Measurements from ENCODE around the gene LMF2.
"Not testable (repeated sequence)": the region's sequence is repeated elsewhere in the genome, so short reads cannot be mapped to it uniquely, and the experiment has no call there.

Gene LMF2

DNA sequence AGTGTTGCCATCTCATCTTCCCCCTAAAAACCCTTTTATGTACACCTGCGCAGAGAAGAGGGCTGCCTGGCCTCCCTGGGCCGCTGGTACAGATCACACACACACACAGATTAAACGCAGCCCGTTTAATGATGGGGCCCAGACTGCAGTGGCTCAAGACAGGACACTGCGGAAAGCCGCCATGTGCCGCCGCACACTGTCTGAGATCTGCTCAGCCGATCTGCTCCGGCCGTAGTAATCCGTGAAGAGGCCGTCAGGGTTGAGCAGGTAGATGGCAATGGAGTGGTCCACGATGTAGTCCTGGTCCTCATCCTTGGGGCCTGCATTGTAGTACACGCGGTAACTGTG is 15.9 kb upstream of the LMF2 start:
- no peak for DNase-seq (ENCODE audit: low read depth)

DNA sequence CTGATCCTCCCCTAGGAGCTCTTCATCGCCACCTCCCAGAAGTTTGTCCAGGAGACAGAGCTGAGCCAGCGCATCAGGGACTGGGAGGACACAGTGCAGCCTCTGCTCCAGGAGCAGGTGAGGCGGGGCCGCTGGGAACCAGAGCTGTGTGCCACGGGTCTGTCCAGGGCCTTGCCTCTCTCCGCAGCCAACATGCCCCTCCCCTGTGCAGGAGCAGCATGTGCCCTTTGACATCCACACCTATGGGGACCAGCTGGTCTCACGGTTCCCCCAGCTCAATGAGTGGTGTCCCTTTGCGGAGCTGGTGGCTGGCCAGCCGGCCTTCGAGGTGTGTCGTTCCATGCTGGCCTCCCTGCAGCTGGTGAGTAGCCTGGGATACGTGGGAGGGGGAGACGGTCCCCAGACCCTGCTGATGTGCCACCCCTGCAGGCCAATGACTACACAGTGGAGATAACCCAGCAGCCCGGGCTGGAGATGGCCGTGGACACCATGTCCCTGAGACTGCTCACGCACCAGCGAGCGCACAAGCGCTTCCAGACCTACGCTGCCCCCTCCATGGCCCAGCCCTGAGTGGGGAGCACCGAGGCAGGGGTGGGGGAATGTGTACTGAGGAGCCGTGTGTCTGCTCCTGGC is 15.4 kb upstream of the LMF2 start:
- DNase-seq (ENCODE audit: low read depth) = no peak

DNA sequence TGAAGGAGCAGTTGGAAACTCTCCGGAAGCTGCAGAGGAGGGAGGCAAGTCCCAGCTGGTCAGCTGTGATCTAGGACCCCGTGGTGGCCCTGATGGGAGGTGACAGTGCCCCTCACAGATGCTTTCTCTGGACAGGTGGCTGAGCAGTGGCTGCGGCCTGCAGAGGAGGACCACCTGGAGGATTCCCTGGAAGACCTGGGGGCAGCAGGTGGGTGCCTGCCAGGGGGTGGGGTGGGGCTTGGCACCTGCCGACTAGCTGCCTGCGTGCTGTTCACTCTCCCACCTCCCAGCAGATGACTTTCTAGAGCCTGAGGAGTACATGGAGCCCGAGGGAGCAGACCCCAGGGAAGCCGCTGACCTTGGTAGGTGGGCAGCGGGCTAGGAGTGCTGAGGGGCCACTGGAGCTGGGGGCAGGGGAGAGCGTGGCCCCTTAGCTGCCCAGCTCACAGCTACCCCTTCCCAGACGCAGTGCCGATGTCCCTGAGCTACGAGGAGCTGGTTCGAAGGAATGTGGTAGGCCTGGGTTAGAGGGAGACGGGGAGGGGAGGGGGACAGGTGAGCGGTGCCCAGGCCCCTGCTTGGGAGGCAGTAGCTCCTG is 14.8 kb upstream of the LMF2 start:
- DNase-seq (ENCODE audit: low read depth) = no peak

DNA sequence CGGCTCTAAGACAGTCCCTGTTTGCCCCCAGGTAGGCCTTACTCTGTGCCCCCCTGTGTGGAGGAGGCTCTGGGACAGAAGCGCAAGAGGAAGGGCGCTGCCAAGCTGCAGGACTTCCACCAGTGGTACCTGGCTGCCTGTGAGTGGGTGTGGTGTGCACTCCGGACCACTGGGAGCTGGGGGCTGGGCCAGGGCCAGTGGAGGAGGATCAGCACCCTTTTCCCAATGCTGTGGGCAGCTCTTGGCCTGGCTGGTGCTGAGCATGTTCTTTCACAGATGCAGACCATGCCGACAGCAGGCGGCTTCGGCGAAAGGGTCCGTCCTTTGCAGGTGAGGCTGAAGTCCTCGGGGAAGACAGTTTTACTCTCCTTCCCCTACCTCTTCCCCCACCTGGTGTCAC is 14.2 kb upstream of the LMF2 start:
- no peak for DNase-seq (ENCODE audit: low read depth)

DNA sequence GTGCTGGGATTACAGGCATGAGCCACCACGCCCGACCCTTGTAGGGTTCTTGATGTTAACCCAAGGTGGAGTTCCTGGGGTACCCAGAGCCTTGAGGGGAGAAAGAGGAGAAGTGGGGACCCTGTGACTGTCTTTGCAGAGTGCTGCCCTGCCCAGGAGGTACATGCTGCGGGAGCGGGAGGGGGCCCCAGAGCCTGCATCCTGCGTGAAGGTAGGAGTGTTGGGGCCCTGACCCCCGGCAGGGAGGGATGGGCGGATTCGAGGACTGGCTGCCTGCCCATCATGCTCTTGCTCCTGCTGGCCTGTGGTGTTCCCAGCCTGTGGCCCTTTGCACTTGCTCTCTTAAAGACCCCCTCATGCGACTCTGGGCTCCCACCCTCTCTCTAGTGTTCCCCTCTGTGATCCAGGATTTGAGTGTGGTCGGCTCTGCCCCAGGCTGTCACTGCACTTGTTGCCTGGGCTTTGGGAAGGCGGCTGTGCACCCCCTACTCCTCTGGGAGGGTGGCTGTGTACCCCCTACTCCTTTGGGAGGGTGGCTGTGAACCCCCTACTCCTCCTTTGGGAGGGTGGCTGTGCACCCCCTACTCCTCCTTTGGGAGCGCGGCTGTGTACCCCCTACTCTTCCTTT is 13.4 kb upstream of the LMF2 start:
- no peak for DNase-seq (ENCODE audit: low read depth)

DNA sequence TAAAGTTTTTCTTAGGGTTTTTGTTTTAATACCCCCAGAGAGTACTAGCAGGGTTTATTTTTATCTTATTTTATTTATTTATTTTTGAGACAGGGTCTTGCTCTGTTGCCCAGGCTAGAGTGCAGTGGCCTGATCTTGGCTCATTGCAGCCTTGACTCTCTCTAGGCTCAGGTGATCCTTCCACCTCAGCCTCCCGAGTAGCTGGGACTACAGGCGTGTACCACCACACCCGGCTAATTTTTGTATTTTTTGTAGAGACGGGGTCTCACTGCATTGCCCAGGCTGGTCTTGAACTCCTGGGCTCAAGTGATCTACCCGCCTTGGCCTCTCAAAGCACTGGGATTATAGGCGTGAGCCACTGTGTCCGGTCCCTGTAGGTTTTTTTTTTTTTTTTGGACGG is 12.7 kb upstream of the LMF2 start:
- DNase-seq (ENCODE audit: low read depth) = not testable (repeated sequence)

DNA sequence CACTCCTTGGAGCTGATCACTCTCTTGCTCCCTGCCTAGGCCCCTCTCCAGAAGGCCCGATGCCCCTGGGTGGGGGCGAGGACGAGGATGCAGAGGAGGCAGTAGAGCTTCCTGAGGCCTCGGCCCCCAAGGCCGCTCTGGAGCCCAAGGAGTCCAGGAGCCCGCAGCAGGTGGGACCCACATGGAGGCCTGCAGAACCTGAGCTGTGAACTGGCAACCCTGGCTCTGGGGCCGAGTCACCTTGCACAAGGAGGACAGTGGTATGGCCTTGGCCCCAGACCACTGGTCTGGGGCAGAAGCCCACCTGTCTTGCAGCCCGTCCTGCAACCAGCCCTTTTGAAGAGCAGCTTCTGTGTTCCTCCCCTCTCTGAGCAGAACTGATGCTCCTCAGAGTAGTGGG is 11.6 kb upstream of the LMF2 start:
- DNase-seq (ENCODE audit: low read depth) = no peak

DNA sequence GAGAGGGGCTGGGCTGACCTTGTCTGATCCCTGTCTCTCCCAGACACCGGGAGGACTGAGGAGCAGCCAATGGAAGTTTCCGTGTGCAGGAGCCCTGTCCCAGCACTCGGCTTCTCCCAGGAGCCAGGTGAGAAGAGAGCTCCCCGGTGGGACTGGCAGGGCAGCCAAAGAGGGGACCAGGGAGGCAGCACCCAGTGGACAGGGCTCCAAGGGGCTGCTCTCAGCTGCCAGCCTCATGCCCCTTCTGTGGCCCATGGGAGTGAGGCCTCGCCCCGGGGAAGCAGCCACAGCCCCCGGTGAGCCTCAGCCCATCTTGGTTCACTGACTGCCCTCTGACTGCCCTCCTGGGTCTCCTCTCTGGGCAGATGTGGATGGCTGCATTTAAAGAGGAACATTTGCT is 11.1 kb upstream of the LMF2 start:
- no peak for DNase-seq (ENCODE audit: low read depth)

DNA sequence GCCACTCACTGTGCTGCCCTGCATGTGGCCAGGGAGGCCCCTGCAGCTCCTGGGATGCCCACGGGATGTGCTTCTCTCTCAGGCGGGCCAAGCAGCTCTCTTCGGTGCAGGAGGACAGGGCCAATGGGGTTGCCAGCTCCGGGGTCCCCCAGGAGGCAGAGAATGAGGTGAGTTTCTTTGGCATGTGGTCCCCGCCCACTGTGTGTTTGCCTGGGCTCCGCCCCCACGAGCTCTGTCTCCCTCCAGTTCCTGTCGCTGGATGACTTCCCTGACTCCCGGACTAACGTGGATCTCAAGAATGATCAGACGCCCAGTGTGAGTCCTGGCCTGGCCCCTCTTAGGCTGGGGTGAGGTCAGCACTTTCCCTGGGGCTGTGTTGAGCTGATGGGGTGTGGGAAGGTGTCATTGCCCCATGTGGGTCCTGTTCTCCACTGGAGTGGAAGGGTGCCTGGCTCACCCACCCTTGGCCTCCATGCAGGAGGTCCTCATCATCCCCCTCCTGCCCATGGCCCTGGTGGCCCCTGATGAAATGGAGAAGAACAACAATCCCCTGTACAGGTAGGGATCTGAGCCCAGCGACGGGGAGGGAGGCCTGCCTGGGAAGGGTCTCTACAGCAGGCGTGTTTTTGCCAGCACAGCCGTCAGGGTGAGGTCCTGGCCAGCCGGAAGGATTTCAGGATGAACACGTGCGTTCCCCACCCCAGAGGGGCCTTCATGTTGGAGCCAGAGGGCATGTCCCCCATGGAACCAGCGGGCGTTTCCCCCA is 10.2 kb upstream of the LMF2 start:
- DNase-seq (ENCODE audit: low read depth) = no peak

DNA sequence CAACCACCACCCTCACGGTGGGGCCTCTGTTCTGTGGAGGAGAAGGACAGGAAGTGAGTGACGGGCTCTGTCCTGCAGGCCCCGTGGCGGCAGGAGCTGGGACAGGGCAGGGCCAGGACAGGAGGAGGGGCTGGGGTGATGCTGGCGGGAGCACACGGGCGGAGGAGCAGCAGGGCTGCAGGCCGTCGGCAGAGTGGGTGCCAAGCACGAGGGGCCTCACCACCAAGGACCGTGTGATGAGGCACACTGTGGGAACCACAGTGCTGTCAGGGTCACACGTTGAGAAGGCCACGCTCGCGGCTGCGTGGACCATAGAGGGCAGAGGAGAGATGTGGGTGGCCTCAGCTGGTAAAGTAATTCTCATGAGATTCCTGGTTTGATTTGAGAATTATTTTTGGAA is 9.4 kb upstream of the LMF2 start:
- DNase-seq (ENCODE audit: low read depth) = no peak

DNA sequence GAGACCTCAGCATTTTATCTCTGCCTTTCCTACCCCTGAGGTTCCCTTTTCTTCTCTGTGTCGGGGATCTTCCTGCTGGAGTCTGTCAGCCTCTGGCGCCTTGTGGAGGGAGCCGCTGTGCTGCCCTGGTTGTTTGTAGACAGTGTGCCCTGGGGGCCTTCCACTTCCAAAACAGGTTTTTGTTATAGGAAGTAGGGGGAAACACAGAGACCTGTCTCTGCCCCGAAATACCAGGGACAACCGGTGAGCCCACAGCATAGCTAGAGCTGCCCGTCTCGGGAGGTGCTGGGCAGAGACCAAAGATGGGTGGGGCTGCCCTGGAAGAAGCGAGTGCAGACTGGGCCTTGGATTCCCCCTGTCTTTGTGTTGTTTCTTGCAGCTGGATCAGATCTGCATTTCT is 8.6 kb upstream of the LMF2 start:
- no peak for DNase-seq (ENCODE audit: low read depth)

DNA sequence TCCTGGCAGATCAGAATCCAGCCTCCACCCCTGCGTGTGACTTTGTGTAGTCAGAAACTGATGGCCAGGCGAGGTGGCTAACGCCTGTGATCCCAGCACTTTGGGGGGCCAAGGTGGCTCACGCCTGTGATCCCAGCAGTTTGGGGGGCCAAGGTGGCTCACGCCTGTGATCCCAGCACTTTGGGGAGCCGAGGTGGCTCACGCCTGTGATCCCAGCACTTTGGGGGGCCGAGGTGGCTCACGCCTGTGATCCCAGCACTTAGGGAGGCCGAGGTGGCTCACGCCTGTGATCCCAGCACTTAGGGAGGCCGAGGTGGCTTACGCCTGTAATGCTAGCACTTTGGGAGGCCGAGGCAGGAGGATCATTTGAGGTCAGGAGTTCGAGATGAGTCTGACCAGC is 5.7 kb upstream of the LMF2 start:
- DNase-seq (ENCODE audit: low read depth) = no peak

DNA sequence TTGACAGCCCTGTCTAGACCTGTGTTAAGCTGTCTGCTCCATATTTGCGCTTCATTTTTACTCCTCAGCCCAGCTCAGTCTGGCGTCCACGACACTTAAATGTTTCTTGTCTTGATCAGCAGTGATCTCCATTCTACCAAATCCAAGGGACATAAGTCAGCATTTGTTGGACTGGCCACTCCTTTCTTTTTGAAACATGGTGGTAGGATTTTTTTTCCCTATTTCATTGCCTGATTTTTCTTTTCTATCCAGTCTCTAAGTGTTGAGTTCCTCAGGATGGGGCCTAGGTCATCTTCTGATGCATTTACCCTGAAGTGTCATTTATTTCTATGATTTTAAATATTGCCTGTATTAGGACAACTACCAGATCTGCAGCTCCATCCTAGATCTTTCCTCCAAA is 1.4 kb upstream of the LMF2 start:
- DNase-seq (ENCODE audit: low read depth) = no peak

DNA sequence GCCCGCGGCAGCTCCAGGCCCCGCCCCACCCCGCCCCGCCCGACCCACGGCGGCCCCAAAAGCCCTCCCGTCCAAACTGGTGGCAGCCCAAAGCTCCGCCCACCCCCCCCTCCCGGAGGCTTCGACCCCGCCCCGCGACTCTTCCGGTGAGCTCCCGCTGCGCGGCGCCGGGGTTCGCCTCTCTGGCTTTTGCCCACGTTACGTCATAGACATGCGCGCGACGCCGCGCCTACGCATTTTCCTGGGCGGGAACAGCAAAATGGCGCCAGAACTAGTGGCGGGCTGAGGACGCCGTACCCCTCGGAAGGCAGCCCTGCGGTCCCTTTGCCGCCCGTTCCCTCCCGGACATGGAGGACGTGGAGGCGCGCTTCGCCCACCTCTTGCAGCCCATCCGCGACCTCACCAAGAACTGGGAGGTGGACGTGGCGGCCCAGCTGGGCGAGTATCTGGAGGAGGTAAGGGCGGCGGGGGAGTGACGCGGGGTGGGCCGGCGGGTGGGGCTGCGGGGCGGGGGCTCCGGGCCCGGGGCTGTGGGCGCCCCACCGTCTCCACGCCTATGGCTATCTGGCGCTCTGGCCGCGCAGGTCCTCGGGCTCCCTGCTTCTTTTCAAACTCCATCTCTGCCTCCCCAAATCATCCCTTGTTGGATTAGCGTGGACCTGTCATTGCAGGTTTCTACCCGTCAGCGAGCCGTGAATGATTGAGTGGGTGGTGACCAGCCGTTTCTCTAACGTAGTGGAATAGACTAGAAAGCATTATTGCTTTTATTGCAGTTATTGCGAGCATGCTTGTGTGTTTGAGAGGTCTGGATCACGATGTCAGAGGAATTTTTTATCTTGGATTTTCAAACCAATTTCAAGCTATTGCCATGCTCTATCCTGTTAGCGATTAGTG is 736 bp upstream of the LMF2 start, which contains the start of gene NCAPH2:
Gene NCAPH2, plus strand, starts transcription at position 234 of the 894 bp plus-strand sequence. Its CDS starts 114 bp downstream, at position 348.
- peak; percentile 96 for DNase-seq (ENCODE audit: low read depth)

DNA sequence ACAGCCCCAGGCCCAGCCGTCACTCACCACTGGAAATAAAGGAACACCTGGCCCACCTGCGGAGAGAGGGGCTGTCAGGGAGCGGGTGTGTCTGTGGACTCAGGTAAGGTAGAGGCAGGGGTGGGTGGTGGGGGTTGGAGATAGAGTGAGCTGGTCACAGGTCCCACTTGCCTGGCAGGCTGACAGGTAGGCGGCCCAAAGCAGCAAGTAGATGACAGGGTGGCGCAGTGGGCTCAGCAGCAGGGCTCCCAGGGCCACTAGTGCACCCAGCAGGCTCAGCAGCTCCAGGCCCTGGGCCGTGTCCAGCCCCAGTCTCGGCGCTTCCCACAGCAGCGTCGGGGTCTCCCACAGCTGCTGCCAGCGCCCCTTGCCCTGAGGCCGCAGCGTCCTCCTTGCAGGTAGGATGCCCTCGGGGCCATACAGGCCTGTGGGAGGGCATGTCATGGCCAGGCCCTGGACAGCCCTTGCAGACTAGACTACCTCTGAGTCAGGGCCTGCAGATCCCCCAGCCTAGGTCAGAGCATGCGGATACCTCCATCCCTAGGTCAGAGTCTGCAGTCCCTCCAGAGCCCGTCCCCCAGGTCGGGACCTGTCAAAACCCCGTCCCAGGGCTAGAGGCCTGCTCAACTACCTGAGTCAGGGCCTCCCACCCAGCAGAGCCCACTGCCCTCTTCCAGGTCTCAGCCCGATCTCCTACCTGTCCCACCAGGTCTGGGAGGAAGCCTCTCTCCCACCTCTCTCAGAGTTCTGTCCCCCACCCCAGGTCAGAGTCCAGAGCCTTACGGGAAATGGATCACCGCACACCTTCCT is 686 bp downstream of the LMF2 start:
- no peak for DNase-seq (ENCODE audit: low read depth)

DNA sequence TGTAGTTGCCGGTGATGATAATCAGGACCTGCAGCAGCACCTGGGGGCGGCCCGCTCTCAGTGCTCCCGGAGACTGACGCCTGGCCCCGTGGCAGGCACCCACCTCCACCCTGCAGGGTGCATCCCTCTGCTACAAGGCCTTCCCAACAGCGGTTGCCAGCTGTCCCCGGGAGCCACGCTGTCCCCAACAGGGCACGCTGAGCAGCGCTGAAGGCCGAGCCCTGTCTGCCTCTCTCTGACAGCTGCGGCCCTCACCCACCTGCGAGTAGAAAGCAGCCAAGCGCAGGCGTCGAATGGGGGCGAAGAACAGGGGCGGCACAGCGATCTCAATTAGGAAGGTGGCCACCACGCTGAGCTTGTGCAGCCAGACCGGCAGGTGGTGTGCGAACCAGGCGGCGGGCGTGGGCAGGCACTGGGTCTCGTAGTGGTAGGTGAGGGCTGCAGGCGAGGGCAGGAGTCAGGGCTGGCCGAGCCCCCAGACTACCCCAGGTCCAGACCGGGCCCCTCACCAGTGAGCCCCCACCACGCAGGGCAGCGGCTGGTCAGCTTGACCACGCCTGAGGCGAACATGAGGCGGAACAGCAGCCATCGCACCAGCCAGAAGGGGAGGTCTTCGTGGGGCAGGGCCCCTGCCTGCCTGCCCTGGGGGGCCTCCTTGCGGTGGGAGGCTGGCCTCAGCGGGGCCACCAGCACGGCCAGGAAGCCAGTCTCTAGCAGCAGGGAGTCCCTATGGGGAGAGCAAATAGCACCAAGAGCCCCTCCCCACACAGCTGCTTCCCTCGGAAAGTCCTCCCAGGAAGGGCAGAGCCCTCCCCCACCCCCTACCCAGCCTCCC is 1.5 kb downstream of the LMF2 start:
- no peak for DNase-seq (ENCODE audit: low read depth)

DNA sequence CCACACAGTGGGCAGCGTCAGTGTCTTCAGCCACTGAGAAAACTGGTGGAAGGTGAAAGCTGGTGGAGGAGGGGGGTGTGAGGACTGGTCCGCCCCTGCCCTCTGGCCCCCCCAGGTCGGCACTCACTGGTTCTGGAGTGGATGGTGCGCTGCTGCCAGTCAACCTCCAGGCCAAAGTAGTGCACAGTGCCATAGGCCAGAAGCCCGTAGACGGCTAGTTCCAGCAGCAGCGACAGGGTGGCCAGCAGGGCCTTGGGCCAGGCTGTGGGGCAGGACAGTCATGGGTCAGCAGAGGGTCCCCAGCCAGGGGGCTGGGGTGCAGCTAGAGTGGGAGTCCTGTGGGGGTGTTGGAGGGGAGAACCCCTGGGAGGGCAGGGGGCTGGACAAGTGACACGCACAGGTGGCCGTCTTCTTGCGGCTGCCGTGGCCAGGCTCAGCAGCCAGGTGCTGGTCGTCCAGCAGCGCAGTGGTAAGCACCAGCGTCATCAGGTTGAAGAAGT is 2.2 kb downstream of the LMF2 start:
- no peak for DNase-seq (ENCODE audit: low read depth)

DNA sequence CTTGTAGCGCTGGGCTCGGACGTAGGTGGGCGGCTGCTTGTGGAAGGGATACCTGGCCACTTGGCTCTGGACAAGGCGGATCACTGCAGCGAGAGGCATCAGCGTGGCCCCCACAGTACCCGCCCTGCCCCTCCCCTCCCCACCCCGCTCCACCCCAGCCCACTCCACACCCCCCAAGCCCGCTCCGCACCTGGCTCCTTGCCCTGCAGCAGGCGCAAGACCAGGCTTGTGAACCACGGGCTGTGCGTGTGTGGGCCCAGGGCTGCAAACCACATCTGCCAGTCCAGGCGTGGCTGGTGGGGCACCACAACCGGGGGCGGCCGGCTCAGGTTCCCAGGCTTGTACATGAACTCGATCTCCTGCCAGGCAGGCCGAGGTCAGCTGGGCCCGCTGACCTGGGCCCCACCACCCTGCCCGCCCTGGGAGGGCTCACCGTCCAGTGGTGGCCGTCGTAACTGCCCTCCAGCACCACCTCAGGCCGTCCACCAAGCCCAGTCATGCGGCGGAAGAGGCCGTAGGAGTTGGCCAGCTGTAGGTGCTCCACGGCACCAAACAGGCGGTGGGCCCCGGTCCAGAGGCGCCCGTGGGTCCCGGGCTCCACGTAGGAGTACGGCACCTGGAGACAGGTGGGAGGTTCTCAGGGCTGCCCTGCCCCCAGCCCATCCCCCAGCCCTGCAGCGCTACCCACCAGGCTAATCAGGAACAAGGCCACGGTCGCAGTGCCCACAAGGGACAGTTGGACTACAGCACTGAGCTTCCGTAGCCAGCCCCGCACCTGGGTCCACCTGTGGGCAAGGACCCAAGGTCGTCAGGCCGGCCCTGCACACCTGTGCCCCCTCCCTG is 2.9 kb downstream of the LMF2 start:
- no peak for DNase-seq (ENCODE audit: low read depth)

DNA sequence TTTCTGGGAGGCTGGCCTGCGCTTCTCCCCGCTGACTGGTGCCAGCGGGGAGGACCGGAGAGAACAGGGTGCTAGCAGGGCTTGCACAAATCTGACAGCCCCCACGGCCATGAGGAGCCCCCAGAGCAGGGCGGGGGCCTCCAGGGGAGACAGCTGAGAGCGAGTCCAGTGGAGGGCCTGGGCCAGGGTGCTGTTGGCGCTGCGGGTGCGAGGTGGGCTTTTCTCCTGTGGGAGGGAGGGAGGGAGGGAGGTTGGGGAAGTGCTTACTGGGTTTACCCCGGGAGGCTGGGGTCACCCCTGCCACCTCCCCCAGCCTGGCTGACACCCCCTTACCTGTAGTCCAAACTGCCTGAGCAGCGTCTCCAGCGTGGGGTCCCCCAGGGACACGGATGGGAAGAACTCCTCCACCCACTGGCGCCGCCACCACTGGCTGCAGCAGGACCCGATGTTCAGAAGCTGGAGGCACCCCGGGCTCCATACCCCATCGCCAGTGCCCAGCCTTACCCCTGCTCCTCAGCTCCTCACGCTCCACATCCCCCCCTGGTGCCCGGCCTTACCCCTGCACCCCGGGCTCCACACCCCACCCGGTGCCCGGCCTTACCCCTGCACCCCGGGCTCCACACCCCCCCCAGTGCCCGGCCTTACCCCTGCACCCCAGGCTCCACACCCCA is 3.9 kb downstream of the LMF2 start:
- no peak for DNase-seq (ENCODE audit: low read depth)

All from activated gamma-delta T cell treated with anti-CD3 and anti-CD28 coated beads, Interleukin-2, amount 50 U/mL, for 16 hours (primary cell).